HepG2 (cell line): ENCODE measurements around the gene C5orf24. TPM values are rescaled to one million over a fixed set of nuclear protein-coding genes. Genes with fewer than 3 reads are reported as not detected.

Source experiments
- FOXO4 ChIP-seq: sonication (generic); formaldehyde crosslinking; conservative IDR thresholded peaks from 2 replicates; pipeline ENCODE4 v1.8.1; 2023; ENCODE audit warnings: missing genetic modification reagents
- NFRKB ChIP-seq: fragments of 450-650 bp; IDR thresholded peaks from 2 replicates; pipeline ENCODE4 v1.6.1; 2017
- NKX3-1 ChIP-seq: sonication (generic); formaldehyde crosslinking; IDR thresholded peaks from 2 replicates; pipeline ENCODE4 v1.5.0; 2020; ENCODE audit warnings: missing genetic modification reagents
- NR2C2 ChIP-seq: sonication (generic); formaldehyde crosslinking; IDR thresholded peaks from 2 replicates; pipeline ENCODE4 v1.4.0; 2020; ENCODE audit warnings: missing genetic modification reagents, mild to moderate bottlenecking, moderate library complexity, borderline replicate concordance
- TEAD3 ChIP-seq: optimal IDR thresholded peaks from 2 replicates; pipeline ENCODE3; 2016; ENCODE audit warnings: borderline replicate concordance
- ZNF407 ChIP-seq: sonication (generic); formaldehyde crosslinking; IDR thresholded peaks from one replicate; pipeline ENCODE4 v1.5.1; 2020; ENCODE audit warnings: mild to moderate bottlenecking, missing genetic modification reagents; ENCODE audit errors: not compliant biosample characterization
- ZNF510 ChIP-seq: sonication (generic); formaldehyde crosslinking; IDR thresholded peaks from 2 replicates; pipeline ENCODE4 v1.4.0; 2020; ENCODE audit warnings: low read depth, mild to moderate bottlenecking, missing genetic modification reagents
- polyA plus RNA-seq, 8 experiments: library from polyadenylated mRNA; depleted of rRNA in 3 of 8; stranded (reverse) in 7 of 8; unstranded in 1 of 8; fragments of >200 nt; fragmentation: Illumina TruSeq in 4 of 8; extraction: Trizol in 4 of 8; gene quantifications; 2 replicates each; pipeline versions ENCODE4 v1.2.1 to v1.2.3, GENCODE V29; 2011 to 2016; ENCODE audit warnings: low read depth in 4 of 8, missing spikeins in 1 of 8, mixed read lengths in 1 of 8; ENCODE audit not compliant: insufficient read depth in 1 of 8
- total RNA-seq, 5 experiments: library from RNA; depleted of rRNA; stranded (reverse); fragments of >200 nt; fragmentation: Illumina TruSeq; extraction: Trizol; gene quantifications; 2 replicates each; pipeline ENCODE4 v1.2.3, GENCODE V29; 2016; ENCODE audit warnings: low read depth in 1 of 5
- TF ChIP-seq, protein P1 (sequence below): sonication (generic); formaldehyde crosslinking; IDR thresholded peaks from 2 replicates; pipeline ENCODE4 v1.4.0; 2020; ENCODE audit warnings: missing genetic modification reagents
- TF ChIP-seq, protein P2 (sequence below): sonication (generic); formaldehyde crosslinking; IDR thresholded peaks from 2 replicates; pipeline ENCODE4 v1.4.0; 2020; ENCODE audit warnings: missing genetic modification reagents, borderline replicate concordance

C5orf24 gene
- total and polyA plus RNA-seq, 2 of the 13 experiments (the other 11 are each of a cell fraction or from before 2014, with no cell fraction given), result 34.6 to 41.5 TPM

- TF ChIP-seq ZNF407 (CRISPR knock-in tag), result no peak
- peak; percentile 95 for TF ChIP-seq NR2C2 (CRISPR knock-in tag)
- TF ChIP-seq, protein P1, sequence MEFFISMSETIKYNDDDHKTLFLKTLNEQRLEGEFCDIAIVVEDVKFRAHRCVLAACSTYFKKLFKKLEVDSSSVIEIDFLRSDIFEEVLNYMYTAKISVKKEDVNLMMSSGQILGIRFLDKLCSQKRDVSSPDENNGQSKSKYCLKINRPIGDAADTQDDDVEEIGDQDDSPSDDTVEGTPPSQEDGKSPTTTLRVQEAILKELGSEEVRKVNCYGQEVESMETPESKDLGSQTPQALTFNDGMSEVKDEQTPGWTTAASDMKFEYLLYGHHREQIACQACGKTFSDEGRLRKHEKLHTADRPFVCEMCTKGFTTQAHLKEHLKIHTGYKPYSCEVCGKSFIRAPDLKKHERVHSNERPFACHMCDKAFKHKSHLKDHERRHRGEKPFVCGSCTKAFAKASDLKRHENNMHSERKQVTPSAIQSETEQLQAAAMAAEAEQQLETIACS, result peak; percentile 100
- TF ChIP-seq, protein P2, sequence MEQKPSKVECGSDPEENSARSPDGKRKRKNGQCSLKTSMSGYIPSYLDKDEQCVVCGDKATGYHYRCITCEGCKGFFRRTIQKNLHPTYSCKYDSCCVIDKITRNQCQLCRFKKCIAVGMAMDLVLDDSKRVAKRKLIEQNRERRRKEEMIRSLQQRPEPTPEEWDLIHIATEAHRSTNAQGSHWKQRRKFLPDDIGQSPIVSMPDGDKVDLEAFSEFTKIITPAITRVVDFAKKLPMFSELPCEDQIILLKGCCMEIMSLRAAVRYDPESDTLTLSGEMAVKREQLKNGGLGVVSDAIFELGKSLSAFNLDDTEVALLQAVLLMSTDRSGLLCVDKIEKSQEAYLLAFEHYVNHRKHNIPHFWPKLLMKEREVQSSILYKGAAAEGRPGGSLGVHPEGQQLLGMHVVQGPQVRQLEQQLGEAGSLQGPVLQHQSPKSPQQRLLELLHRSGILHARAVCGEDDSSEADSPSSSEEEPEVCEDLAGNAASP (CRISPR knock-in tag), result no peak; the same call in 1 of the 2 replicates
- 0 out of 2 replicates have a peak, but pooled peaks have one; percentile 53 for TF ChIP-seq NKX3-1 (CRISPR knock-in tag)
- TF ChIP-seq FOXO4 (CRISPR knock-in tag), result 0 out of 2 replicates have a peak, but pooled peaks have one; percentile 87
- 0 out of 2 replicates have a peak, but pooled peaks have one; percentile 11 for TF ChIP-seq ZNF510 (CRISPR knock-in tag)
- TF ChIP-seq NFRKB, result no peak
- TF ChIP-seq TEAD3 (CRISPR knock-in tag), result peak; percentile 32
Observed at GRCh38 chr5:134845852-134846640, at the start of gene C5orf24 (continued).
